Uterus (tissue), 2 donors: ENCODE measurements around the gene ZG16.

Source experiments
- POLR2A ChIP-seq, 2 donors: fragments of 450-650 bp; IDR thresholded peaks; one replicate each; pipeline ENCODE4 v1.6.1; 2016; ENCODE audit warnings: antibody characterized with exemption in 2 of 2, mild to moderate bottlenecking in 1 of 2, moderate library complexity in 1 of 2
- TF ChIP-seq, protein P1 (sequence below), 4 experiments: fragments of 200-600 bp in 2 of 4; fragments of 450-650 bp in 2 of 4; sonication (generic) in 2 of 4; IDR thresholded peaks; one replicate each; pipeline ENCODE4 v1.5.1; 2016 to 2019; ENCODE audit warnings: antibody characterized with exemption in 4 of 4, mild to moderate bottlenecking in 2 of 4, moderate library complexity in 1 of 4

GRCh38 chr16:29804455-29805231, 26.6 kb downstream of the ZG16 start:
- TF ChIP-seq POLR2A (IDR thresholded peaks at IDR 0.05), result no peak
- TF ChIP-seq, protein P1, sequence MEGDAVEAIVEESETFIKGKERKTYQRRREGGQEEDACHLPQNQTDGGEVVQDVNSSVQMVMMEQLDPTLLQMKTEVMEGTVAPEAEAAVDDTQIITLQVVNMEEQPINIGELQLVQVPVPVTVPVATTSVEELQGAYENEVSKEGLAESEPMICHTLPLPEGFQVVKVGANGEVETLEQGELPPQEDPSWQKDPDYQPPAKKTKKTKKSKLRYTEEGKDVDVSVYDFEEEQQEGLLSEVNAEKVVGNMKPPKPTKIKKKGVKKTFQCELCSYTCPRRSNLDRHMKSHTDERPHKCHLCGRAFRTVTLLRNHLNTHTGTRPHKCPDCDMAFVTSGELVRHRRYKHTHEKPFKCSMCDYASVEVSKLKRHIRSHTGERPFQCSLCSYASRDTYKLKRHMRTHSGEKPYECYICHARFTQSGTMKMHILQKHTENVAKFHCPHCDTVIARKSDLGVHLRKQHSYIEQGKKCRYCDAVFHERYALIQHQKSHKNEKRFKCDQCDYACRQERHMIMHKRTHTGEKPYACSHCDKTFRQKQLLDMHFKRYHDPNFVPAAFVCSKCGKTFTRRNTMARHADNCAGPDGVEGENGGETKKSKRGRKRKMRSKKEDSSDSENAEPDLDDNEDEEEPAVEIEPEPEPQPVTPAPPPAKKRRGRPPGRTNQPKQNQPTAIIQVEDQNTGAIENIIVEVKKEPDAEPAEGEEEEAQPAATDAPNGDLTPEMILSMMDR (IDR thresholded peaks at IDR 0.05), result no peak
